Lower leg skin (tissue), 4 donors: ENCODE data around the gene PBX1. TPM values are rescaled to one million over a fixed set of nuclear protein-coding genes. Genes with fewer than 3 reads are reported as not detected.

Source experiments
- DNase-seq, 2 donors: peaks; one replicate each; pipeline ENCODE4 v3.0.0-alpha.2; 2019; ENCODE audit warnings: low spot score in 2 of 2
- H3K4me3 ChIP-seq: fragments of 200-600 bp; sonication (generic); 2 replicates; pipeline ENCODE4 v1.5.1; 2017; ENCODE audit warnings: mild to moderate bottlenecking, low read depth; ENCODE audit not compliant: poor library complexity, severe bottlenecking
- CTCF ChIP-seq, 3 donors: fragments of 450-650 bp; IDR thresholded peaks; one replicate each; pipeline ENCODE4 v1.5.1; 2016; ENCODE audit warnings: antibody characterized with exemption in 3 of 3, mild to moderate bottlenecking in 3 of 3, moderate library complexity in 2 of 3
- POLR2A ChIP-seq, 2 donors: fragments of 450-650 bp; IDR thresholded peaks; one replicate each; pipeline ENCODE4 v1.6.1; 2016 to 2017; ENCODE audit warnings: antibody characterized with exemption in 2 of 2, mild to moderate bottlenecking in 1 of 2, moderate library complexity in 1 of 2
- WGBS, 2 donors: methylation state at CpG; one replicate each; pipeline ENCODE4 v1.1.5; 2018; 5-methylcytosine and 5-hydroxymethylcytosine counted together
- intact Hi-C: fragments of 100-400 bp; cut with DNase I; formaldehyde crosslinking; loops from one replicate; pipeline ENCODE4 v1.15.0; 2023; ENCODE audit warnings: low total_unique reads
- total RNA-seq, 4 donors: library from RNA; depleted of rRNA; stranded (reverse); fragments of >200 nt; gene quantifications; one replicate each; pipeline ENCODE4 v1.1.0, GENCODE V29; 2016

PBX1 gene
- total RNA-seq, 4 donors from 2014 or later, result 10.0 to 24.1 (median 15.4) TPM

GRCh38 chr1:164781972-164782371 is 223.0 kb downstream of the PBX1 start:
- H3K4me3 ChIP-seq, result no peak overlapping the region
- TF ChIP-seq CTCF (IDR thresholded peaks at IDR 0.05) (no peak), POLR2A (IDR thresholded peaks at IDR 0.05) (no peak)
- 38 to 69% methylated on average over 1 of the region's 1 CpG for WGBS, 2 donors
- DNase-seq, result no peak
- intact Hi-C loops, result no loop called here

- 67 to 73% methylated on average over 13 of the region's 13 CpGs for WGBS, 2 donors
- DNase-seq, result no peak
- H3K4me3 ChIP-seq, result no peak overlapping the region
- TF ChIP-seq POLR2A (IDR thresholded peaks at IDR 0.05) (no peak), CTCF (IDR thresholded peaks at IDR 0.05) (no peak)
- intact Hi-C loops, result no loop called here
Observed at GRCh38 chr1:164783778-164784555, 225.0 kb downstream of the PBX1 start.

GRCh38 chr1:164784960-164785359 is 226.0 kb downstream of the PBX1 start:
- TF ChIP-seq CTCF (IDR thresholded peaks at IDR 0.05), result no peak
- TF ChIP-seq POLR2A (IDR thresholded peaks at IDR 0.05), result no peak
- no peak for DNase-seq
- H3K4me3 ChIP-seq, result no peak overlapping the region
- WGBS, 2 donors, result 93 to 95% methylated on average over 6 of the region's 6 CpGs
- intact Hi-C loops, result no loop called here

- H3K4me3 ChIP-seq, result no peak overlapping the region
- WGBS, 2 donors, result 34 to 38% methylated on average over 6 of the region's 6 CpGs
- DNase-seq, result no peak
- intact Hi-C loops, result no loop called here
- TF ChIP-seq CTCF (IDR thresholded peaks at IDR 0.05), result no peak
- TF ChIP-seq POLR2A (IDR thresholded peaks at IDR 0.05), result no peak
Observed at GRCh38 chr1:164785841-164786534, 227.0 kb downstream of the PBX1 start.

GRCh38 chr1:164786980-164787833 is 228.2 kb downstream of the PBX1 start:
- TF ChIP-seq CTCF (IDR thresholded peaks at IDR 0.05) (peak in 1 of 3 donors; percentile 88), POLR2A (IDR thresholded peaks at IDR 0.05) (no peak)
- intact Hi-C loops, result no loop called here
- H3K4me3 ChIP-seq, result no peak overlapping the region
- DNase-seq, result peak; percentile 87 to 97
- 21 to 22% methylated on average over 10 of the region's 10 CpGs for WGBS, 2 donors
